Calu3 (cell line): ENCODE data around the gene HOXD9. TPM values are rescaled to one million over a fixed set of nuclear protein-coding genes. Genes with fewer than 3 reads are reported as not detected.

Source experiments
- Bru-seq: library from RNA; stranded (reverse); fragments of 400-500 nt; gene quantifications from one replicate; lab custom pipeline; 2021; lab: Mats Ljungman, UMichigan
- BruChase-seq, 2 experiments: library from RNA; stranded (reverse); fragments of 400-500 nt; gene quantifications; one replicate each; lab custom pipeline; 2021; lab: Mats Ljungman, UMichigan
- BruUV-seq: library from RNA; stranded (reverse); fragments of 400-500 nt; replicated peaks from 2 replicates; lab custom pipeline; 2021; lab: Mats Ljungman, UMichigan
- CTCF ChIA-PET: fragments of 300-600 bp; sonication (Branson Sonifier 250); formaldehyde crosslinking; loops from one replicate; lab custom pipeline; 2022; ENCODE audit warnings: antibody characterized with exemption; lab: Charles Lee
- DNase-seq: peaks from one replicate; pipeline ENCODE4 v3.0.0; 2022
- H3K27ac Mint-ChIP-seq: one replicate; pipeline ENCODE4 v1.8.0; 2022; ENCODE audit warnings: mixed read lengths; ENCODE audit not compliant: unreplicated experiment
- H3K27me3 Mint-ChIP-seq: one replicate; pipeline ENCODE4 v1.8.0; 2022; ENCODE audit warnings: mixed read lengths; ENCODE audit not compliant: unreplicated experiment
- H3K36me3 Mint-ChIP-seq: one replicate; pipeline ENCODE4 v1.8.0; 2022; ENCODE audit warnings: mild to moderate bottlenecking, moderate library complexity, mixed read lengths; ENCODE audit not compliant: insufficient read depth, unreplicated experiment
- H3K4me1 Mint-ChIP-seq: one replicate; pipeline ENCODE4 v1.8.0; 2022; ENCODE audit warnings: mild to moderate bottlenecking, low read depth, mixed read lengths; ENCODE audit not compliant: unreplicated experiment
- H3K4me3 Mint-ChIP-seq: one replicate; pipeline ENCODE4 v1.8.0; 2022; ENCODE audit warnings: mild to moderate bottlenecking, low read depth, moderate library complexity, mixed read lengths; ENCODE audit not compliant: unreplicated experiment
- H3K9me3 Mint-ChIP-seq: one replicate; pipeline ENCODE4 v1.8.0; 2022; ENCODE audit warnings: low read depth, mixed read lengths; ENCODE audit not compliant: unreplicated experiment
- CTCF ChIP-seq: fragments of 200-600 bp; IDR thresholded peaks from one replicate; pipeline ENCODE4 v1.8.0; 2022; ENCODE audit warnings: antibody characterized with exemption; ENCODE audit not compliant: unreplicated experiment
- intact Hi-C: fragments of 100-400 bp; cut with micrococcal nuclease; formaldehyde crosslinking; loops from one replicate; pipeline ENCODE4 v1.10.0; 2022; ENCODE audit not compliant: unreplicated experiment
- long read RNA-seq: library from polyadenylated mRNA; stranded (forward); transcript quantifications from one replicate; pipeline ENCODE4 v2.0.0, GENCODE V29; 2022
- total RNA-seq: library from RNA; stranded (reverse); gene quantifications from 2 replicates; pipeline ENCODE4 v1.2.3, GENCODE V29; 2022

HOXD9 gene
- not detected in 2 replicates for total RNA-seq
- not detected for Bru-seq, nascent RNA
- BruChase-seq, experiment 1, labeled RNA remaining after a 6-hour chase, result not detected
- not detected for BruChase-seq, experiment 2, labeled RNA remaining after a 2-hour chase
- long read RNA-seq, result 0 reads

DNA sequence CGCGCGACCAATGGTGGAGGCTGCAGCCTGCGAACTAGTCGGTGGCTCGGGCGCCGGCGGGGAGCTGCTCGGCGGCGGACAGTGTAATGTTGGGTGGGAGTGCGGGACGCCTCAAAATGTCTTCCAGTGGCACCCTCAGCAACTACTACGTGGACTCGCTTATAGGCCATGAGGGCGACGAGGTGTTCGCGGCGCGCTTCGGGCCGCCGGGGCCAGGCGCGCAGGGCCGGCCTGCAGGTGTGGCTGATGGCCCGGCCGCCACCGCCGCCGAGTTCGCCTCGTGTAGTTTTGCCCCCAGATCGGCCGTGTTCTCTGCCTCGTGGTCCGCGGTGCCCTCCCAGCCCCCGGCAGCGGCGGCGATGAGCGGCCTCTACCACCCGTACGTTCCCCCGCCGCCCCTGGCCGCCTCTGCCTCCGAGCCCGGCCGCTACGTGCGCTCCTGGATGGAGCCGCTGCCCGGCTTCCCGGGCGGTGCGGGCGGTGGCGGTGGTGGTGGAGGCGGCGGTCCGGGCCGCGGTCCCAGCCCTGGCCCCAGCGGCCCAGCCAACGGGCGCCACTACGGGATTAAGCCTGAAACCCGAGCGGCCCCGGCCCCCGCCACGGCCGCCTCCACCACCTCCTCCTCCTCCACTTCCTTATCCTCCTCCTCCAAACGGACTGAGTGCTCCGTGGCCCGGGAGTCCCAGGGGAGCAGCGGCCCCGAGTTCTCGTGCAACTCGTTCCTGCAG is at the start of gene HOXD9:
TSS of gene HOXD9 (plus strand) at position 37 of the 728 bp plus-strand sequence. CDS start at position 87, 50 bp downstream.
- H3K36me3 Mint-ChIP-seq, result no peaks in the 10 kb centered on the region
- H3K27ac Mint-ChIP-seq, result no peak within 1 kb of the TSS
- TF ChIP-seq CTCF, result no peak
- CTCF ChIA-PET, result no interaction called here
- peaks cover 27% of the 10 kb centered on the region for H3K27me3 Mint-ChIP-seq
- BruUV-seq, result no TSS peak
- intact Hi-C loops, result loop anchor here (10.0 kb wide), 1 partner anchor 1642 kb away; no protein-coding TSS in a partner anchor
- no peak for DNase-seq
- no peaks in the 10 kb centered on the region for H3K4me1 Mint-ChIP-seq
- no peak within 1 kb of the TSS for H3K4me3 Mint-ChIP-seq
- no peaks in the 10 kb centered on the region for H3K9me3 Mint-ChIP-seq

DNA sequence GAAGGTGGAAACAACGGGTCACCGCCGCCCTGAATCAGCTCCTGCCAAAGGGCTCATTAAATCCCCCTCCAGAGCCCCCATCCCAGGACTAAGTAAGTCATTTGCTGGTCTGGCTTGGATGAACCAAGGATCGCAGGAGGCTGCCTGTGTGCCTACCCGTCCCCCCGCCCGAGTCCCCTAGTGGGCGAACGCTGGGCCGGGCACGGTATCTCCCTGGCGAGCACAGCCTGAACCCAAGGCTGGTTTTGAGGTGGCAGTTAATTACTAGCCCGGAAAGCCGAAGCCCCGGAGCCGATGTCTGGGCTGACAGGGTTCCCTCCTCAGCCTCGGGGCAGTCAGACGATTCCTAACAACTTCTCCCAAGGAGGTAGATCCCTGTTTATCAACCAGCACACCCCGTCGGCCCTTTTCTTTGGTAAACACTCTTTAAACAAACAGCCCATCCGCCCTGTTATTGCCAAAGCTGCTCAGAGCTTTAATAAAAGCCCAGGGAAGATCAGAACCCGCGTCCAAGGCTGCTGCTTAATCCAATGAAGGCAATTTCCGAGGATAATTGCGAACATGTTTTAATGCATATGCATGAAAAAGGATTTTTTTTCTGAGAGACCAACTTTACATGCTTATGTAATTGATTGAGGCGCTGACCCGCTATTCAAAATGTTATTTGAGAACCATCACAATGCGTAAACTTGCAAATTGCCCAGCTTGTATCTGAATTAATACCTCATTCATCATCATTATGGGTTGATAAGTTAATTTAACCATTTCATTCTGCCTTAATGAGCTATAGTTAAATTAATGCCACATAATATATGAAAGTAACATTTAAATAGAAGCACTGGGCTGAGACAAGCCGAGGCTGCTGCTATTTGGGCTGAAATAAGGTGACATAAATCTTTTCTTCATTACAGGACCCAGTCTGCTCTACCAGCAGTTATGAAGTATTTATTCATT is 49.3 kb upstream of the HOXD9 start:
- H3K27ac Mint-ChIP-seq, result no peak overlapping the region
- no peak overlapping the region for H3K4me3 Mint-ChIP-seq
- H3K4me1 Mint-ChIP-seq, result peaks cover 8% of the 10 kb centered on the region
- no TSS peak for BruUV-seq
- no peak for TF ChIP-seq CTCF
- CTCF ChIA-PET, result no interaction called here
- no peaks in the 10 kb centered on the region for H3K36me3 Mint-ChIP-seq
- DNase-seq, result no peak
- intact Hi-C loops, result loop anchor here (10.0 kb wide), 1 partner anchor 108 kb away; no protein-coding TSS in a partner anchor
- H3K9me3 Mint-ChIP-seq, result peaks cover 3% of the 10 kb centered on the region
- peaks cover 24% of the 10 kb centered on the region for H3K27me3 Mint-ChIP-seq

DNA sequence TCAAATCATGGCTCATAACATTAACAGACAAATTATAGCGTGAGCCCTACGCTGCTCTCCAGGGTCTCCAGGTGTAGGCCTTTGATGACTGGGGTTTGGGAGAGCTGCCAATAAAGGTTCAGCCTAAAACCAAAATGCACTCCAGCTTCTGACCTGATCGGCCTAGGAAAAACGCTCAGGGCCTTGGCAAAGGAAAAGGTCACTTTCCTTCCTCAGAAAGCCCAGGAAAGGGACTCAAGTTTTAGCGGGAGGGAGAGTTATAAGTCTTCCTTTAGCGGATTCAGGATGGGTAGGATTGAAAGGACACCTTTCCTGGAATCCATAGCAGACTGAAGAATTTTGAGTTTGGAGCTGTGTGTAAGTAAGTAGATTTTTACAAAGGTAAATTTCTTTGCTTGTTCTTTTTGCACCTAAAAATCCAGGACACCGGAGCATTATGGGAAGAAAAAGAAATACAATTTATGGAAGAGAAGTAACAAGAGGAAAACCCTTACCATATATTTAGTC is 47.5 kb upstream of the HOXD9 start:
- intact Hi-C loops, result loop anchor here (10.0 kb wide), 1 partner anchor 110 kb away; no protein-coding TSS in a partner anchor
- no TSS peak for BruUV-seq
- H3K4me1 Mint-ChIP-seq, result peaks cover 8% of the 10 kb centered on the region
- DNase-seq, result no peak
- no peak overlapping the region for H3K4me3 Mint-ChIP-seq
- peaks cover 8% of the 10 kb centered on the region for H3K36me3 Mint-ChIP-seq
- CTCF ChIA-PET, result no interaction called here
- H3K27me3 Mint-ChIP-seq, result peaks cover 42% of the 10 kb centered on the region
- TF ChIP-seq CTCF, result no peak
- H3K9me3 Mint-ChIP-seq, result no peaks in the 10 kb centered on the region
- H3K27ac Mint-ChIP-seq, result no peak overlapping the region

GRCh38 chr2:176075481-176075880 is 47.0 kb upstream of the HOXD9 start:
- BruUV-seq, result no TSS peak
- Mint-ChIP-seq H3K27ac (no peak overlapping the region), H3K4me3 (no peak overlapping the region), H3K4me1 (peaks cover 8% of the 10 kb centered on the region), H3K9me3 (no peaks in the 10 kb centered on the region), H3K27me3 (peaks cover 44% of the 10 kb centered on the region), H3K36me3 (peaks cover 13% of the 10 kb centered on the region)
- CTCF ChIA-PET, result no interaction called here
- no peak for DNase-seq
- no peak for TF ChIP-seq CTCF
- intact Hi-C loops, result loop anchor here (10.0 kb wide), 1 partner anchor 111 kb away; no protein-coding TSS in a partner anchor
